Limb (tissue), 2 donors: ENCODE results near the gene GSE1.
A peak's percentile ranks its signal among the peaks of the same experiment; 100 is the strongest.

Source experiments
- DNase-seq, 2 donors: peaks; one replicate each; pipeline ENCODE4 v3.0.0-alpha.2; 2016; ENCODE audit errors: extremely low spot score in 2 of 2

The GSE1 gene

DNA sequence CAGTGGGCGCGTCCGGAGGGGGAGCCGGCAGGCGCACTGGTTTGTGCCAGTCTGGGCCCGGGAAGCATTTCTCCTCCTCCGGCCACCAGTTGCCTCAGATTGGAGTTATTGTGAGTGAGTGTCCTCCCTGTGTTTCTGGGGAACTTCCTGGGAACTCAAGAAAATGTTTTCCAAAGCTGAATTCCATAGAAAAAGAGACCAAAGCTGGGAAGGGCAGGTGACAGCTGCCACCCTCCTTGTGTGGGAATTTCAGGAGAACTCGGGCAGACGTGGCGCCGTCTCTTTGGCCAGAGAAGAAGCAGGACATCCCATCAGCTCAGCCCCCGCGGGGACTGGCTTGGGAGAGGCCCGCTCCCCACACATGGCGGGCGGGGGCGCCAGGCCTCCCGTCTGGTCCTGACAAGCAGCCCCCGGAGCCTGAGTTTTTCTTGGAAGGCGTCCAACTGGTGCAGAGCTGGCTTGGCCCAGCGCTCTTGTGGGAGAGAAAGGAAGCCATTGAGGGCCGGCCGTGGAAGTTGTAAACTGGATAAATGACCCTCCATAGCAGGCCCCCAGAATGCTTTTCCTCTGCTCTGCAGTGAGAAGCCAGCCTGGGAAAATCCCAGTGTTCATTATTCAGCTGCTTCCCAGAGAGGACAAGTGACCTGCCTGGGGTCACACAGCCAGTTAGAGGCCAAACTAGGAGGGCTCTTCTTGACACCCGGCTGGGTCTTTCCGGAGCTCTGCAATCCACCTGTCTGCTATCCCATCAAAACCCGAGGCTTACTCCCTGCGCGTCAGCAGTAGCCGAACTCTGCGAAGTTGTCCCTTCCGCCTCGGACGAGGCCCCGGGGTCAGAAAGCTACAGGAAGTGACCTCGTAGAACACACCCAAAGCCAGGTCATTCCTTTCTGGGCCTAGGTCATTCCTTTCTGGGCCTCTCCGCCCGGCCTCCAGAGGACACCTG lies 39.2 kb upstream of the GSE1 start:
- DNase-seq: peak; percentile 79 to 86

DNA sequence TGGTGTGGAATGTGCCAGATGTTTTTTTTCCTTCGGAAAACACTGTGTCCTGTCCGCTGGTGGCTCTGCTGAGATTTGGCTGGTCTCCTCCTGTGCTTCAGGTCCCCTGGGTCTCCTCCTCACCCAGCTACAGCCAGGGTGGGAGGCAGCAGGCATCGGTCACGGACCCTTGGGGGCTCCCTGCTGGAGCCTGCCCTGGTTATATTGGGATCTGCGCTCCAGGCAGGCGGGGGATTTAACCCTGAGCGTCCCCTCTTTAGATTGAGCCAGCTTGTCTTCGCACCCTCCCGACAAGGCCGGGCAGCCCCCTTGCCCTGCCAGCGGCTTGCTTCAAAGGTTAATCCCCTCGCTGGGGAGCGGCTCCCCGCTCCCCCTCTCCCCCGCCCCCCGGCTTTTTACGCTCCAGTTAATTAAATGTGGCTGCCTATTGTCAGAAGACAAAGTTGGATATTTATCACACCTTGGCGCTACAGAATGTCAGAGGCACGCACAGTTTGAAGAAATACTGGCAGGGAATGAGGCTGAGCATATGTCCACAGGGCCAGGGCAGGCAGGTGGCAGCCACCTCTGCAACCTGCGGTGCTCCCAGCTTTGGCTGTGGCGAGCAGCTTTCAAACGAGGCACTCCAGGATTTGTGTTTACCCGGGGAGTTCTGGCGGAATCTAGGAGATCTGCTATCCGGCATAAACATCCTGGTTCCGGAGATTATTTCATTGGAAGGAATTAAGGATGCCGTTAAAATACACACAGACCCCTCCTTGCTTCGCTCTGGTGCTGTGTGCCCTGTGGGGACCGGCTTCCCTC lies 38.2 kb upstream of the GSE1 start:
- no peak for DNase-seq

DNA sequence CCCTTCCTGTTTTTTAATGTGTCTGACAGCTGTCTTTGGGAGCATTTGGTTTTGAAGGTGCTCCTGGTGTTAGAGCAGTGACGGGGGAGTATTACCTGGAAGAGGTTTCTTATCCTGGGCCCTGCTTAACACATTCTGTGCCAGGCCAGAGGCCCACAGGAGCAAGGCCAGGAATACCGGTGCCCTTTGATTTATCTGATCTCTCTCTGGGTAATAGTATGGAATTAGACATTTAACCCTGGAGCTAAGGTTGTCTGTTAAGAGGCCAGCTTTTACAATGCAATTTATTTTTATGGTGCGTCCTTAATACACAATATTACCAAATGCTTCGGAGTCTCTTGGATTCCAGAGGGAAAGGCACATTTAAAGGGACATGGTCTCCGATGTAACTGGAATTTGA lies 37.2 kb upstream of the GSE1 start:
- no peak for DNase-seq

DNA sequence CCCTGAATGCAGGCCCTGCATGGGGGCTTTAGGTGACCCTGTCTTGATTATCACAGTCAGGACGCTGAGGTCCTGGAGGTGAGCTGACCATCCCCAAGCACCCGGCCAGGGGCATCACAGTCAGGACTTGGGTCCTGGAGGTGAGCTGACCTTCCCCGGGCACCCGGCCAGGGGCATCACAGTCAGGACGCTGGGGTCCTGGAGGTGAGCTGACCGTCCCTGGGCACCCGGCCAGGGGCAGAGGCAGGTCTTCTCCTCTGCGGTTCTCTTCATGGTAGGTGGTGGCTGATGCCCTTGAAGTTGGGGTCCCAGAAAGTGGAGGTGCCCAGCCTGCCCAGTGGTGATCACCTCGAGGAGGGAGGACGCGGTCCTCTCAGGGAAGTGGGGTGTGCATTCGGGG lies 36.2 kb upstream of the GSE1 start:
- no peak for DNase-seq

DNA sequence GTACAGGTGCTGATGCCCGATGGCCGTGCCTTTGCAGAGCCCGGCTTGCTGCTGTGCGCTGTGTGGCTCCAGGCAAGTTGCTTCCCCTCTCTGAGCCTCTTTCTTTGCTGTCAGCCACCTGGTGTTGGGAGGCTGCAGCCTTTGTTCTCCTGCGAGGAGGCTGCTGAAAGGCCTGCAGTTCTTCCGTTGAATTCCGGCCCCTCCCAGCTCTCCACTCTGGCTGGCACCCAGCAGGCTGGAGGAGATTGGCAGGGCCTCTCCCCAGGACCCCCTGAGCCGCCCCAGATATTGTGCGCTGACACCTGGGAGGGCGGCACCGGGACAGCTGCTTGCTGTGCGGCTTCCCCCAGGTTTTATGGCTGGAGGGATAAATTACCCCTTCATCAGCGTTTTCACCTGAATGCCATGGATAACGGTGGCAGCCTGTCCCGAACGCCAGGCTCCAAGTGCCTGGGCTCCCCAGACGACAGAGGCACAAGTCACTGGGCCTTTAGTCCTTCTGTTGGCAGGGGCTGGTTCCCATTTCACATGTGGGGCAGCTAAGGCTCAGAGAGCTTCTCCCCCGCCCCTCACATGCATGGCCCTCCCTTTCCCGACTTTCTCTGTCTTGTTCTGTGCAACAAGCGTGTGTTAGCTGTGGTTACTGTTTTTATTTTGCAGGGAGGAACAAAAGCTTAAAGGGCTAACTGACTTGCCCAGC lies 35.1 kb upstream of the GSE1 start:
- DNase-seq: no peak

DNA sequence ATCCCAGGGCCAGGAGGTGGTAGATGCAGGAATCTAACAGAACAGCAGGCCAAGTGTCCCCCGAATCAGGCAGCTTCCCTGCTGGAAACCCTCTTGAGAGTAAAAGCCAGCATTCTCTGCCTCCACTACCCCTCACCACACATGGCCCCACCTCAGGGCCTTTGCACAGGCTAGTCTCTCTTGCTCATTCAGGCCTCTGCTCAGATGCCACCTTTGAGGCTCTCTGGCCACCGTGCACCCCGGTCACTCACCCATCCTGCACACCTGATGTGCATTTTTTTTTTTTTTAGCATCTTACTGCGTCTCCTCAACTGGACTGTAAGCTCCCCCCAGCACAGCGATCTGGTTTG lies 34.5 kb upstream of the GSE1 start:
- no peak for DNase-seq

DNA sequence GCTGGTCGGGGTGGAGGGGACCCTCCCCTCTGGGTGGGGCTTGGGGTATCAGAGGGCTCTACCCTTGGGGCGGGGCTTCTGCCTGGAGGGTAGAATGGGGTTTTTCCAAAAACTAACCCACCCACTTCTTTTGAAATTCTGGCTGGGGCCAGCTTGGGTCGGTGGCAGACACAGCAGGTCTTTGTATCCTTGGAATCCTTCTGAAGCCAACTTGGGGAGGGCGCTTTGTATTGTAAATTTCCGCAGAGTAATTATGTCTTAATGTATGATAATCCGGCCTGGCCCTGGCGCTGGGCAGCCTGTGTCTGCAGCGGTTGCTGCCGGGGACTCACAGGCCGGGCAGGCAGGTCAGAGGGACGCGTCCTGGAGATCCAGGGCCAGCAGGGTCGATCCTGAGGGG lies 33.9 kb upstream of the GSE1 start:
- DNase-seq: no peak

DNA sequence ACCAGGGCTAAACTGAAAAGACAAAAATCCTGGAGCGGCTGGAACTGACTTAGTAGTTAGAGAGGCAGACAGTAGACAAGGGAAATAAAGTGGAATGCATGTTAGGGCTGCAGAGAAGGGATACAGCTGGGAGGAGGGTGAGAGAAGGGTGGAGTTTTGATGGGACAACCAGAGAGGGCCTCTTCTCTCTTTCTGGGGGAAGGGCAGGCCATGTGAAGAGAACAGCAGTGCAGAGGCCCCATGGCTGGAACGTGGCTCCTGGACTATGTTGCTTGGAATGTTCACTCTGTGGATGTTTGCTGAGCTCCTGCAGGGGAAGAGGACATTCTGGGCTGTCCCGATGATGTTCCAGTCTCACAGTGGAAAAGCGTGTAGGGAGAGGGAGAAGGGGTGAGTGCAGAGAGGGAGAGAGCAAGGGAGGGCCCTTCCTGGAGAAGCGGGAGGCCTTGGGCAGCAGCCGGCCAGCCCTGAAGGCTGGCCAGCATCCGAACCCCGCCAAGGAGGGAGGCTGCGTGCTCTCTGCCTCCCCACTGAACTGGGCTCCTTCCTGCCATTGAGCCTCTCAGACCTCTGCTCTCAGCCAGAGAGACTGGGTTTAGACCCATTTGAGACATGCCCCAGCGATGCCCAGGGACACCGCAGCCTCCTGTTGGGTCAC lies 33.1 kb upstream of the GSE1 start:
- DNase-seq: no peak

DNA sequence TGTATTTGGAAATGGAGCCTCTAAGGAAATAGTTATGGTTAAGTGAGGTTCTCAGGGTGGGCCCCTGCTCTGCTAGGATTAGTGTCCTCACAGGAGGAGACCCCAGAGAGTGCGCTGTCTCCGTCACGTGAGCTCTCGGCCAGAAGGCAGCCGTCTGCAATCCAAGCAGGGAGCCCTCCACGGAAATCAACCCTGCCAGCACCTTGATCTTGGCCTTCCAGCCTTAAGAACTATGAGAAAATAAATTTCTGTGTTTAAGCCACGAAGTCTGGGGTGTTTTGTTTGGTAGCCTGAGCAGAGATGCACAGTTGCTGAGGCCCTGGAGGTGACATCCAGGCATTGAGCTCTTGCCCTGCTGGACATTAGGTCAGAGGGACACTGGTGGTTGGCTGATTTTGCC lies 32.4 kb upstream of the GSE1 start:
- DNase-seq: no peak

DNA sequence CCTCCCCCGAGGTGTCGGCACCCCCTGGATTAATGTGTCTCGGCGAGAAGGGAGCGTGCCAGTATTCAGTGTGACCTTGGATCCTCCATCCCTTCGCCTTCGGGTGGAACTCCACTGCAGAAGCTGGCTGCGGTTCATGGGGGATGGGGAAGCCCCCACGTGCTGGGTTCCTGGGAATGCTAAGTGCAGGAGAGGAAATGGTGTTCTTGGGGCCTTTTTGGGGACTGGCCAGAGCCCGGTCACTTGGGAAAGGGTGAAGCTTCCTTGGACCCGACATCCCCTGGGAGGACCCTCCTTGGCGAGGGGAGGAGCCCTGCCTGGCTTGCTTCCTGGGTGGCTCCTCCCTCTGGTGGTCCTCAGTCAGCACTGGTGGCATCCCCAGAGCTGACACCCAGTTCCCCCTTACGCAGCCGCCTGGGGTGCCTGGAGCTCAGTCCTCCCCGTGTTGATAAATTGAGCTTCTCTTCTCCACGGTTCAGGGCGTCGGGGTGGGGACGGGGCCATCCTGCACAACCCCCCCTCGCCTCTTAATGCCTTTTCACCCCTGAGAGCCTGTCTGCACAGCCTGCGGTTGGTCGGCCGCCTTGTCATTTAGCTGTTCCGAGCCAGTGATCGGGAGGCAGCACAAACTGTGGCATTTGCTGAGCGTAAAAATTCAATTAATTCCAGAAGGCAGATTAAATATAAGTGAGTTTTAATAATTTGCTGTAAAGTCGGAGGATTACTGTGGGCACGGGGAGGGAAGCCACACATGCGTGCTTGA lies 30.7 kb upstream of the GSE1 start:
- no peak for DNase-seq

DNA sequence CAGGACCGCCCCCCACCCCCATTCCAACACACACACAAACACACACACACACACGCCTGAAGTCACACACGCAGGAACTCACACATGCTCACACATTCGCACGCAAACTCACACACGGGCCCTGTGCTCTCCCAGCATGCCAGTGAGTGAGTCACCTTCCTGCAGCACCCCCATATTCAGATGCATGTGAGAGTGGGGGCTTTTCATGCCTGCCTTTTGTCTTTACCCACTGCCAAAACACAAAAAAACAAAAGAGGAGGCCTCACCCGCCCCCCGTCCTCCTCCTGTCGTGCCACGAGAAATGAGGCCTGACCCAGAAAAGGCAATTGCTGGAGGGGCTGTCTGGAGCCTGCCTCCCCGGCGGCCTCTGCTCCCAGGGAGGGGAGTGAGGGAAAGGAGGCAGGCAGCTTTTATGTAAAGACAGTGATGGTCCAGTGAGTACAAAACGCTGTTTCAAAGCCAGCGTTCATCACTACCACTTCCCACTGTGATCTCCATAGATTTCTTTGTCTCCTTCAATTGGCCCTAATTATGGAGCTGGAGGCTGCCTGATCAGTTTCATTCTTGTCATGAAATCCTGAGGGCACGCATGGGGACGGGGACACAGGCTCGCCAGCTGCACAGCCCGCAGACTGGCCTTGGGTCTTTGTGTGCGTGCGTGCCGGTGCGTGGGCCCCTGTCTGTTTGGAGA lies 29.5 kb upstream of the GSE1 start:
- no peak for DNase-seq

DNA sequence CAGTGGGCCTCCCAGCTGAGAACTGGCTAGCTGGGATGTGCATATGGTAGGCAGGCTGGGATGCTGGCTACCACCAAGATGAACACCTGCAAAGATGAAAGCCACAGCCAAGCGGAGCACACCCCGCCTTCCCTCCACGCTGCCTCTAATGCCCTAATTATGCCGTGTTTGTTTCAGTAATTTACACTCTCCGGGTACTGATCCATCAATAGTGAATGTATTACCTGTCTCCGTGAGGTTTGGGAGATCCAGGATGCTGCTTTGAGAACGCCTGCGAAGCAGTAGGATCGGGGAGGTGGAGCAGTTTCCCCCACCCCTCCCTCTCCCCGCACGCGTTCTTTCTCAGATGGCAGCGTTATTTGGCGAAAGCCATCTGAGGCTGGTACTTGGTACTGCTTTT lies 28.9 kb upstream of the GSE1 start:
- no peak for DNase-seq

DNA sequence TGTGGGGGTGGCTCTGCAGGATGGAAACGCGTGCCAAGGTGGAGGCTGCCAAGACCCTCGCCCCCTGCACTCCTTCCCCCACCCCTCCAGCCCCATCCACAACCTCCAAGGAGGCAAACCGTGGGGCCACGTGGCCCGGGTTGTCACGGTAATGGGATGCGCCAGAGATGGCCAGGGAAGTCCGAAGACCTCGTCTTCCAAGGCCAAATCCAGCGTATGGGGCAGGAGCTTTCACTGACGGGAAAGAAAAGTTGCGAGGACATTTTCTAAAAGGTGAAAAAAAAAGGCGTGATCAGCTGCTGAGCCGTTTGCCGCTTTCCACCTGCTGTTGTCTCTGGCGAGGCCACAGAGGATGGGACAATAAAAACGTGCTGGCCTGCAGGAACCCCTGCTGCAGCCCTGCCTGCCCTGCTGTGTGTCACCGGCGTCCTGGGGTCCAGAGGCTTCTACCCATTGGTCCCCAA lies 28.3 kb upstream of the GSE1 start:
- DNase-seq: no peak

DNA sequence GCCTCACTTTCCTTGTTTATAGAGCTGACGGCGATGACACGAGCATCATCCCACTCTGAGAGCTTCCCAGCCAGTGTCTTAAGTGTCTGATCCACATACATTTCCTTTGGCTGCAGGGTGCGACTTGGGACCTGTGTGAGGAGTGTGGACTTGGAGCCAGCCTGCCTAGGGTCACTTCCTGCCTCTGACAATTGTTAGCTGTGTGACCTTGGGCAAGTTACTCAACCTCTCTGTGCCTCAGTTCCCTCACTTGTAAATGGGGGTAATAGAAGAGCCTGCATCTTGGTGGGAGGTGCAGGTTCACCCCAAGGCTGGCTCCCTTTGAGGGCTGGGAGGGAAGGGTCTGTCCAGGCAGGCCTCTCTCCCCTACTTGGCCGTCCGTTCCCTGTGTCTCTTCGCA lies 27.4 kb upstream of the GSE1 start:
- DNase-seq: no peak

DNA sequence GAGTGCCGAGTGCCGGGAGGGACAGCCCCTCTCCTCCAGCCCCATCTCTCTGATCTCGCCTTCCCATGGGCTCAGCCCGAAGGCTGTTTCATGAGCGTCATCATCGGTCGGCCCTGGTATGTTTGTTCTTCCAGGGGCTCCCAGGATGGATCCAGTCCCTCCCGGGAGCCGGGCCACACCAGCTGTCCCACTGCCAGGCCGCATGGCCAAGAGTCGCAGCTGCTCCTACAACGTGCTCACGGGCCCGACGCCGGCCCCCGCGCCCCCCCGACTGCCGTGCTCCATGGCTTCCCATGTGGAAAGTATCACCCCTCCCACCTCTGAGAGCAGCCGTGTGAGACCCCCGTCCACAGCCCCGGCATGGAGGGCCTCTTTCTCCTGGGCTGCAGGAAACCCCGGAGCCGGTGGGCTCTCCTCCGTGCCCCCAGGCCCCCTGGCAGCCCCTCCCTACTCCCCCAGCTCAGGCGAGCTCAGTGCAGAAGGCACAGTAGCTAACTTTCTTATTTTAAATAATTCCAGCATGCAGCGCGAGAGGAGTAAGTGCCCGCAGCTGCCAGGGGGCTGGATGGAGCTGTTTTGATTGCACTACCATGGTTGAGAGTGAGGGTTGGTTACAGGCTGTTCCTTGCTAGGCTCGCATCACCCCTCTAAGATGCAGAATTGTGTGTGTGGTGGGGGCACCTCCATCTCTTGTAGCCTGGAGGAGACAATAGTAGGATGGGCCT lies 26.6 kb upstream of the GSE1 start:
- DNase-seq: peak; percentile 62 to 79

DNA sequence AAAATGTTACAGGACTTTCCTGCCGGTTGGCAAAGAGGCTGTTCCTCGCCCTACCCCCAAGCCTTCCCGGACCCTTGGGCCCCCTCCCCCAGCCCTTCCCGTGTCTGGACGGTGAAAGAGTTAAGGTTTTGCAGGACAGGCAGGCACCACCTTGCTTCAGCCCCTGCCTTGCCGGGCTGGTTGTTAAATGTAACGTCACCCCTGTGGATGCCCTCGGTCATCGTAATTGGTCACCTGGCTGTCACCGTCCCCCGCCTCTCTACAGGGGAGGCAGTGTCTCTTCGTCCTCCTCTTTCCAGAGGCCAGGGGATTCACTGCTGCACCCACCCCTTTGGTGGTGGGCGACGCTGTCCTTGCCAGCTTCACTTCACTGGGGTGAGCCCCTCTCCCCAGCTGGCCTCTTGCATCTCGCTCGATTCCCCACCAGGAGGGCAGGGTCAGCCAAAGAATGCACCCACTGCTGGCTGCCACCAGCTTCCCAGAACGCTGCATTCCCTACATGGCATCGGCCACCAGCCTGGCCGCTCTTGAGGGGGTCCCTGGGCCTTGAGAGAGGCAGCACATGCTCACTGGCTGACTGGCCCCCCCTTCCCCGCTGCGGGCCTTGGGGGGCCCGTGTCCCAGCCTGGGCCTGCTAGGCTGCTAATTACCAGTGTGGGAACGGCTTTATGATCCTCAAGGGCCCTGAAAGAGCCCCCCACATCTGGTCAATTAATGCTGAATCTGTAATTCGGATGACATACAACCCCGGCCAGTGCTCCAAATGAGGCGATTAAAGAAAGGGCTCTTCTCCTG lies 25.2 kb upstream of the GSE1 start:
- no peak for DNase-seq

DNA sequence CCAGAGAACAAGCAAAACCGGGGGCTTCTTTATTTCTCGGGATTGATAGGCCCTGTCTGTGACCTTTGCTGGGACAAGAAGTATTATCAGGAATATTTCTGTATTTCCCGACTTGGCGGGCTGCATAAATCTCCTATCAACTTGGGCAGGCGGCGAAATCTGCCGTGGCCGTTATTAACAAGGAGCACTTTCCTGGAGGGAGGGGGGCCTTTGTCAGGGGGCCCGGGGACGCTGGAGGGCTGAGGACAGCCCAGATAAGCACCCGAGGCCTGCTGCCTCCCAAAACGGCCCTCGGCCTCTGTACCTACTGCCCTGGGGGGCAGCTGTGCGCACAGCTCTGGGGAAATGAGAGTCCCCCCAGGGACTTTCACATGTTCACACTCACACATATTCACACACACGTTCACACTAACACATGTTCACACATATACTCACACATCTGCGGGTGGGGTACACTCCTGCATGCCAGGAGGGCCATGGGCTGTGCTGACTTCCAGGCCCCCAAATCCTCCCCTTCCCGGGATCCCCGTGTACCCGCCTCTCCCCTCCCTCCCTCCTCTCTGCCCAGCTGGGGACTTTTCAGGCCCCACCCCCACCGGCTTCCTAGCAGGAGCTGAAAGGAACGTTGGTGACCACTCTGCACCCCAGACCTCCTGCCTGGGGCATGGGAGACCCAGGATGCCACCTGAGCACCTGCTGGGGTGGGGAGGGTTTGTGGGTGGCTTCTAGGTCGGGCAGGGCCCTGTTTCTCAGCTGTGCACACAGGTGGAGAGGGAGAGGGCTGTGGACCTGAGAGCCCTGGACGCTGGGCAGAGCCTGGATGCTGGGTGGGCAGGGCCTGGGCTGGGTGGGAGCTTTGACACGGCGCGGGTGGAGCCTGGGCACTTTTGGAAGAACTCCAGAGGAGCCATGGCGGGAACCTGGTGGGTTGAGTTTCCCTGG lies 24.3 kb upstream of the GSE1 start:
- no peak for DNase-seq
